ENCODE results near the gene FSCN2. TPM values are rescaled to one million over a fixed set of nuclear protein-coding genes. Genes with fewer than 3 reads are reported as not detected.

FSCN2 gene
- total RNA-seq, 8 experiments from 2014 or later, result 0.36 to 3.0 (median 1.2) TPM

GRCh38 chr17:81517339-81518112 lies 10.7 kb upstream of the FSCN2 start:
- no peak overlapping the region for H3K4me3 ChIP-seq
- H3K27ac ChIP-seq, result no peak overlapping the region
- H3K4me1 ChIP-seq (replicated peaks in 1 of 2), result peaks cover 42 to 45% of the 10 kb centered on the region in 2 donors
- WGBS, 10 experiments, result 40 to 100% (median 60%) methylated on average over 1 of the region's 24 CpGs; no CpG with 5 or more reads in 7 of the 10 experiments
- in situ Hi-C loops (cut with MboI; ENCODE audit: low pct_unique_long_range_greater_than_20kb in 2 of 9, low sequenced_read_pairs in 9 of 9, unreplicated experiment in 9 of 9), result loop anchor here in 1 of 9 experiments (25.0 kb wide), 1 partner anchor 255 kb away; no protein-coding TSS in a partner anchor
- ATAC-seq (replicated peaks in 6 of 8), result peak in 1 of 8 experiments; percentile 0

GRCh38 chr17:81518113-81518784 lies 9.9 kb upstream of the FSCN2 start:
- Histone ChIP-seq H3K4me1 (replicated peaks in 1 of 2) (peaks cover 47 to 48% of the 10 kb centered on the region in 2 donors), H3K4me3 (peak overlapping the region in 2 of 5 donors; percentile 25 to 29), H3K27ac (peak overlapping the region in 1 of 2 donors; percentile 5)
- 0 to 100% (median 83%) methylated on average over 1 to 2 of the region's 24 CpGs; no CpG with 5 or more reads in 5 of the 10 experiments for WGBS, 10 experiments
- peak in 5 of 8 experiments; percentile 0 to 3 (median 1) for ATAC-seq (replicated peaks in 6 of 8)
- in situ Hi-C loops (cut with MboI; ENCODE audit: low pct_unique_long_range_greater_than_20kb in 2 of 9, low sequenced_read_pairs in 9 of 9, unreplicated experiment in 9 of 9), result loop anchor here in 1 of 9 experiments (25.0 kb wide), 1 partner anchor 256 kb away; no protein-coding TSS in a partner anchor

- ATAC-seq (replicated peaks in 6 of 8), result peak; percentile 0 to 11 (median 9)
- H3K4me1 ChIP-seq (replicated peaks in 1 of 2), result peaks cover 49 to 50% of the 10 kb centered on the region in 2 donors
- 0 to 7% methylated on average over 1 to 5 of the region's 47 CpGs; no CpG with 5 or more reads in 8 of the 10 experiments for WGBS, 10 experiments
- H3K4me3 ChIP-seq, result peak overlapping the region; percentile 1 to 29 (median 16)
- peak overlapping the region in 1 of 2 donors; percentile 24 for H3K27ac ChIP-seq
- in situ Hi-C loops (cut with MboI; ENCODE audit: low pct_unique_long_range_greater_than_20kb in 2 of 9, low sequenced_read_pairs in 9 of 9, unreplicated experiment in 9 of 9), result loop anchor here in 1 of 9 experiments (25.0 kb wide), 1 partner anchor 257 kb away; no protein-coding TSS in a partner anchor
Measured at GRCh38 chr17:81518785-81519283, 9.3 kb upstream of the FSCN2 start.

GRCh38 chr17:81519284-81520020 lies 8.7 kb upstream of the FSCN2 start:
- in situ Hi-C loops (cut with MboI; ENCODE audit: low pct_unique_long_range_greater_than_20kb in 2 of 9, low sequenced_read_pairs in 9 of 9, unreplicated experiment in 9 of 9), result loop anchor here in 1 of 9 experiments (25.0 kb wide), 1 partner anchor 257 kb away; no protein-coding TSS in a partner anchor
- Histone ChIP-seq H3K4me1 (replicated peaks in 1 of 2) (peaks cover 44 to 47% of the 10 kb centered on the region in 2 donors), H3K27ac (peak overlapping the region in 1 of 2 donors; percentile 24), H3K4me3 (peak overlapping the region; percentile 1 to 29 (median 16))
- 0 to 40% methylated on average over 1 to 5 of the region's 61 CpGs; no CpG with 5 or more reads in 8 of the 10 experiments for WGBS, 10 experiments
- peak; percentile 1 to 58 (median 48) for ATAC-seq (replicated peaks in 6 of 8)

GRCh38 chr17:81520021-81520901 lies 7.9 kb upstream of the FSCN2 start:
- 13 to 98% (median 60%) methylated on average over 1 to 5 of the region's 14 CpGs; no CpG with 5 or more reads in 5 of the 10 experiments for WGBS, 10 experiments
- Histone ChIP-seq H3K4me1 (replicated peaks in 1 of 2) (peaks cover 43 to 47% of the 10 kb centered on the region in 2 donors), H3K4me3 (peak overlapping the region in 2 of 5 donors; percentile 25 to 29), H3K27ac (no peak overlapping the region)
- in situ Hi-C loops (cut with MboI; ENCODE audit: low pct_unique_long_range_greater_than_20kb in 2 of 9, low sequenced_read_pairs in 9 of 9, unreplicated experiment in 9 of 9), result loop anchor here in 1 of 9 experiments (25.0 kb wide), 1 partner anchor 258 kb away; no protein-coding TSS in a partner anchor
- ATAC-seq (replicated peaks in 6 of 8), result peak in 2 of 8 experiments; percentile 1

GRCh38 chr17:81522491-81523401 lies 5.4 kb upstream of the FSCN2 start:
- 76 to 100% (median 93%) methylated on average over 2 to 12 of the region's 26 CpGs; no CpG with 5 or more reads in 4 of the 10 experiments for WGBS, 10 experiments
- Histone ChIP-seq H3K4me1 (replicated peaks in 1 of 2) (peaks cover 36 to 38% of the 10 kb centered on the region in 2 donors), H3K27ac (no peak overlapping the region), H3K4me3 (no peak overlapping the region)
- in situ Hi-C loops (cut with MboI; ENCODE audit: low pct_unique_long_range_greater_than_20kb in 2 of 9, low sequenced_read_pairs in 9 of 9, unreplicated experiment in 9 of 9), result loop anchor here in 1 of 9 experiments (25.0 kb wide), 1 partner anchor 260 kb away; no protein-coding TSS in a partner anchor
- ATAC-seq (replicated peaks in 6 of 8), result peak in 6 of 8 experiments; percentile 35 to 66 (median 50)

- ATAC-seq (replicated peaks in 6 of 8), result peak in 6 of 8 experiments; percentile 2 to 52 (median 6)
- 0% methylated on average over 1 of the region's 17 CpGs; no CpG with 5 or more reads in 9 of the 10 experiments for WGBS, 10 experiments
Measured at GRCh38 chr17:81523402-81524038, 4.7 kb upstream of the FSCN2 start.

GRCh38 chr17:81524039-81524864 lies 3.9 kb upstream of the FSCN2 start:
- Histone ChIP-seq H3K27ac (no peak overlapping the region), H3K4me1 (replicated peaks in 1 of 2) (peaks cover 21 to 24% of the 10 kb centered on the region in 2 donors), H3K4me3 (no peak overlapping the region)
- in situ Hi-C loops (cut with MboI; ENCODE audit: low pct_unique_long_range_greater_than_20kb in 2 of 9, low sequenced_read_pairs in 9 of 9, unreplicated experiment in 9 of 9), result loop anchor here in 1 of 9 experiments (25.0 kb wide), 1 partner anchor 262 kb away; no protein-coding TSS in a partner anchor
- no peak for ATAC-seq (replicated peaks in 6 of 8)
- WGBS, 10 experiments, result no CpG with 5 or more reads among the region's 18 CpGs

More at GRCh38 chr17:81523402-81524038, 4.7 kb upstream of the FSCN2 start:
- H3K4me1 ChIP-seq (replicated peaks in 1 of 2), result peaks cover 28 to 31% of the 10 kb centered on the region in 2 donors
- no peak overlapping the region for H3K27ac ChIP-seq
- in situ Hi-C loops (cut with MboI; ENCODE audit: low pct_unique_long_range_greater_than_20kb in 2 of 9, low sequenced_read_pairs in 9 of 9, unreplicated experiment in 9 of 9), result loop anchor here in 1 of 9 experiments (25.0 kb wide), 1 partner anchor 261 kb away; no protein-coding TSS in a partner anchor
- no peak overlapping the region for H3K4me3 ChIP-seq

GRCh38 chr17:81524865-81525159 lies 3.4 kb upstream of the FSCN2 start:
- H3K4me3 ChIP-seq, result no peak overlapping the region
- H3K27ac ChIP-seq, result no peak overlapping the region
- 50 to 90% (median 80%) methylated on average over 1 to 4 of the region's 8 CpGs; no CpG with 5 or more reads in 5 of the 10 experiments for WGBS, 10 experiments
- in situ Hi-C loops (cut with MboI; ENCODE audit: low pct_unique_long_range_greater_than_20kb in 2 of 9, low sequenced_read_pairs in 9 of 9, unreplicated experiment in 9 of 9), result loop anchor here in 1 of 9 experiments (25.0 kb wide), 1 partner anchor 263 kb away; no protein-coding TSS in a partner anchor
- peaks cover 15 to 18% of the 10 kb centered on the region in 2 donors for H3K4me1 ChIP-seq (replicated peaks in 1 of 2)
- no peak for ATAC-seq (replicated peaks in 6 of 8)
